ENCODE measurements around the gene CYP2C18.

The CYP2C18 gene

GRCh38 chr10:94784256-94784655 is 100.7 kb downstream of the CYP2C18 start:
- H3K27ac ChIP-seq = no peak overlapping the region
- no peak for TF ChIP-seq CTCF (IDR thresholded peaks at IDR 0.05)

- TF ChIP-seq ZFX (IDR thresholded peaks at IDR 0.05; ENCODE audit: borderline replicate concordance) (no peak), CTCF (IDR thresholded peaks at IDR 0.05) (no peak)
- H3K27ac ChIP-seq = no peak overlapping the region
These were observed 101.7 kb downstream of the CYP2C18 start for GRCh38 chr10:94785211-94785610.

All from 22Rv1 (cell line).